HL-60 (cell line): ENCODE data around the gene RPS6KA3.

Experiments
- DNase-seq, 2 experiments: peaks; one replicate each; pipeline ENCODE4 v3.0.0-alpha.2; 2010 to 2020; ENCODE audit warnings: low read depth in 1 of 2, low spot score in 1 of 2
- H3K27ac ChIP-seq: fragments of 250-450 bp; sonication (Bioruptor Pico); replicated peaks from 2 replicates; pipeline ENCODE4 v1.5.1; 2020; ENCODE audit warnings: mild to moderate bottlenecking, moderate library complexity
- H3K27me3 ChIP-seq: fragments of 250-450 bp; sonication (Bioruptor Pico); 2 replicates; pipeline ENCODE4 v1.5.1; 2021; ENCODE audit warnings: mild to moderate bottlenecking, moderate library complexity; ENCODE audit not compliant: insufficient read depth, poor library complexity, severe bottlenecking
- H3K4me3 ChIP-seq: replicated peaks from 2 replicates; pipeline ENCODE4 v1.5.1; 2011; ENCODE audit warnings: mild to moderate bottlenecking, control low read depth, low read length; ENCODE audit not compliant: insufficient read depth
- GABPA ChIP-seq: IDR thresholded peaks from 2 replicates; pipeline ENCODE4 v1.6.1; 2012; ENCODE audit warnings: low read depth
- POLR2AphosphoS5 ChIP-seq: IDR thresholded peaks from 2 replicates; pipeline ENCODE4 v1.6.1; 2012; ENCODE audit warnings: low read depth
- SPI1 ChIP-seq: IDR thresholded peaks from 2 replicates; pipeline ENCODE4 v1.6.1; 2012; ENCODE audit warnings: low read depth, mild to moderate bottlenecking, borderline replicate concordance
- TF ChIP-seq, protein P1 (sequence below): IDR thresholded peaks from 2 replicates; pipeline ENCODE4 v1.6.1; 2012; ENCODE audit warnings: low read depth; ENCODE audit not compliant: insufficient replicate concordance
- TF ChIP-seq, protein P2 (sequence below): IDR thresholded peaks from one replicate; pipeline ENCODE4 v1.5.1; 2011; ENCODE audit warnings: low read length, control low read depth, inconsistent platforms; ENCODE audit not compliant: insufficient read depth

RPS6KA3 gene

DNA sequence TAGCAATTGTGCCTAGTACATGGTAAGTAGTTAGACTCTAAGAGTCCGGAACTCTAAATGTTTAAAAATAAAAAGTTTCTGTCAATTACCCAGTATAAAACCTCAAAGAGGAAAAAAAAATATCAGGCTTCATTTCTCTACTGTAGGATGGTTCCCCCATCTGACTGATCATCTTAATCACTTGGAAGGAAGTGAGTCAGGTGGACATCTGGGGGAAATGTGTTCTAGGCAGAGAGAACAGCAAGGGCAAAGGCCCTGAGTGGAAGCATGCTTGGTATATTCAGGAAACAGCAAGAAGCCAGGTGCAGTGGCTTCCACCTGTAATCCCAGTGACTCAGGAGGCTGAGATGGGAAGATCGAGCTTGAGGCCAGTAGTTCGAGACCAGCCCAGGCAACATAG, 122.2 kb downstream of the RPS6KA3 start:
- TF ChIP-seq, protein P1, sequence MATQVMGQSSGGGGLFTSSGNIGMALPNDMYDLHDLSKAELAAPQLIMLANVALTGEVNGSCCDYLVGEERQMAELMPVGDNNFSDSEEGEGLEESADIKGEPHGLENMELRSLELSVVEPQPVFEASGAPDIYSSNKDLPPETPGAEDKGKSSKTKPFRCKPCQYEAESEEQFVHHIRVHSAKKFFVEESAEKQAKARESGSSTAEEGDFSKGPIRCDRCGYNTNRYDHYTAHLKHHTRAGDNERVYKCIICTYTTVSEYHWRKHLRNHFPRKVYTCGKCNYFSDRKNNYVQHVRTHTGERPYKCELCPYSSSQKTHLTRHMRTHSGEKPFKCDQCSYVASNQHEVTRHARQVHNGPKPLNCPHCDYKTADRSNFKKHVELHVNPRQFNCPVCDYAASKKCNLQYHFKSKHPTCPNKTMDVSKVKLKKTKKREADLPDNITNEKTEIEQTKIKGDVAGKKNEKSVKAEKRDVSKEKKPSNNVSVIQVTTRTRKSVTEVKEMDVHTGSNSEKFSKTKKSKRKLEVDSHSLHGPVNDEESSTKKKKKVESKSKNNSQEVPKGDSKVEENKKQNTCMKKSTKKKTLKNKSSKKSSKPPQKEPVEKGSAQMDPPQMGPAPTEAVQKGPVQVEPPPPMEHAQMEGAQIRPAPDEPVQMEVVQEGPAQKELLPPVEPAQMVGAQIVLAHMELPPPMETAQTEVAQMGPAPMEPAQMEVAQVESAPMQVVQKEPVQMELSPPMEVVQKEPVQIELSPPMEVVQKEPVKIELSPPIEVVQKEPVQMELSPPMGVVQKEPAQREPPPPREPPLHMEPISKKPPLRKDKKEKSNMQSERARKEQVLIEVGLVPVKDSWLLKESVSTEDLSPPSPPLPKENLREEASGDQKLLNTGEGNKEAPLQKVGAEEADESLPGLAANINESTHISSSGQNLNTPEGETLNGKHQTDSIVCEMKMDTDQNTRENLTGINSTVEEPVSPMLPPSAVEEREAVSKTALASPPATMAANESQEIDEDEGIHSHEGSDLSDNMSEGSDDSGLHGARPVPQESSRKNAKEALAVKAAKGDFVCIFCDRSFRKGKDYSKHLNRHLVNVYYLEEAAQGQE: no peak
- TF ChIP-seq SPI1: no peak
- no peak for TF ChIP-seq GABPA
- no peak for TF ChIP-seq POLR2AphosphoS5
- TF ChIP-seq, protein P2, sequence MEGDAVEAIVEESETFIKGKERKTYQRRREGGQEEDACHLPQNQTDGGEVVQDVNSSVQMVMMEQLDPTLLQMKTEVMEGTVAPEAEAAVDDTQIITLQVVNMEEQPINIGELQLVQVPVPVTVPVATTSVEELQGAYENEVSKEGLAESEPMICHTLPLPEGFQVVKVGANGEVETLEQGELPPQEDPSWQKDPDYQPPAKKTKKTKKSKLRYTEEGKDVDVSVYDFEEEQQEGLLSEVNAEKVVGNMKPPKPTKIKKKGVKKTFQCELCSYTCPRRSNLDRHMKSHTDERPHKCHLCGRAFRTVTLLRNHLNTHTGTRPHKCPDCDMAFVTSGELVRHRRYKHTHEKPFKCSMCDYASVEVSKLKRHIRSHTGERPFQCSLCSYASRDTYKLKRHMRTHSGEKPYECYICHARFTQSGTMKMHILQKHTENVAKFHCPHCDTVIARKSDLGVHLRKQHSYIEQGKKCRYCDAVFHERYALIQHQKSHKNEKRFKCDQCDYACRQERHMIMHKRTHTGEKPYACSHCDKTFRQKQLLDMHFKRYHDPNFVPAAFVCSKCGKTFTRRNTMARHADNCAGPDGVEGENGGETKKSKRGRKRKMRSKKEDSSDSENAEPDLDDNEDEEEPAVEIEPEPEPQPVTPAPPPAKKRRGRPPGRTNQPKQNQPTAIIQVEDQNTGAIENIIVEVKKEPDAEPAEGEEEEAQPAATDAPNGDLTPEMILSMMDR: no peak
- no peak overlapping the region for H3K27ac ChIP-seq
- DNase-seq: no peak
- no peak overlapping the region for H3K4me3 ChIP-seq
- H3K27me3 ChIP-seq: no peaks in the 10 kb centered on the region

DNA sequence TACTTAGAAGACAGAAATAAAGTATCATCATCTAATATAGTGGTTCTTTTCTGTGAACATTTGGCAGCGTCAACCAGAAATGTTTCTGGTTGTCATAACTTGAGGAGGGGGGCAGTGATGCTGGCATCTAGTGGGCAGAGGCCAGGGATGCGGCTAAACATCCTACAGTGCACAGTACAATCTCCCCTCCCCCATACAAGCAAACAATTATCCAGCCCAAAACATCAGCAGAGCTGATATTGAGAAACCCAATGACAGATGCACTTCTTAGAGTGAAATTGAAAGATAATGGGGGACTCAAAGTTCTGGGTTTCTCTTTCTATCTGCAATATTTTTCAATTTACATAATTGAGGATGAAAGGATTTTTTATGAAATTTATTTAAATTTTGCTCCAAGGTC, 123.1 kb downstream of the RPS6KA3 start:
- no peak for DNase-seq
- Histone ChIP-seq H3K4me3 (no peak overlapping the region), H3K27me3 (no peaks in the 10 kb centered on the region), H3K27ac (no peak overlapping the region)
- TF ChIP-seq, protein P1: no peak
- no peak for TF ChIP-seq POLR2AphosphoS5
- TF ChIP-seq, protein P2: no peak
- TF ChIP-seq GABPA: no peak
- TF ChIP-seq SPI1: no peak

DNA sequence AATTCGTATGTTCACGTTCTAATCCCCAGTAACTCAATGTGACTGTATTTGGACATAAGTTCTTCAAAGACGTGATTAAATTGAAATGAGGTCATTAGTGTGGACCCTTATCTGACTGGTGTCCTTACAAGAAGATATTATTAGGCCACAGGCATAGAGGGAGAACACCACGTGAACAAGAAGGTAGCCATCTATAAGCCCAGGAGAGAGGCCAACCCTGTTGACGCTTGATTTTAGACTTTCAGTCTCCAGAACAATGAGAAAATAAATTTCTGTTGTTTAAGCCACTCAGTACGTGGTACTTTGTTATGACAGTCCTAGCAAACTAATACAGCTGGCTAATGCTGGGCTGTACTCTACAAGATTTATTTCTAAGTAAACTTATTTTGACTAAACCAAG, 123.6 kb downstream of the RPS6KA3 start:
- no peak for DNase-seq
- Histone ChIP-seq H3K27me3 (no peaks in the 10 kb centered on the region), H3K27ac (no peak overlapping the region), H3K4me3 (no peak overlapping the region)
- no peak for TF ChIP-seq POLR2AphosphoS5
- TF ChIP-seq, protein P1: no peak
- TF ChIP-seq GABPA: no peak
- no peak for TF ChIP-seq SPI1
- TF ChIP-seq, protein P2: no peak
